ENCODE measurements around the gene PRXL2B.
"Not testable (repeated sequence)": the region's sequence is repeated elsewhere in the genome, so short reads cannot be mapped to it uniquely, and the experiment has no call there.

The PRXL2B gene

GRCh38 chr1:2563205-2563604 is 23.4 kb upstream of the PRXL2B start:
- DNase-seq (ENCODE audit: extremely low read depth, low read depth), result no peak
- TF ChIP-seq CTCF (IDR thresholded peaks at IDR 0.05; ENCODE audit: low read depth, low read length), result no peak

GRCh38 chr1:2564006-2564814 is 22.4 kb upstream of the PRXL2B start:
- no peak for DNase-seq (ENCODE audit: extremely low read depth, low read depth)
- TF ChIP-seq CTCF (IDR thresholded peaks at IDR 0.05; ENCODE audit: low read depth, low read length), result no peak

GRCh38 chr1:2564815-2565374 is 21.7 kb upstream of the PRXL2B start:
- no peak for DNase-seq (ENCODE audit: extremely low read depth, low read depth)
- TF ChIP-seq CTCF (IDR thresholded peaks at IDR 0.05; ENCODE audit: low read depth, low read length), result no peak

- DNase-seq (ENCODE audit: extremely low read depth, low read depth), result no peak
- no peak for TF ChIP-seq CTCF (IDR thresholded peaks at IDR 0.05; ENCODE audit: low read depth, low read length)
Measured at GRCh38 chr1:2566101-2567045, 20.2 kb upstream of the PRXL2B start.

GRCh38 chr1:2567083-2567679 is 19.4 kb upstream of the PRXL2B start:
- no peak for TF ChIP-seq CTCF (IDR thresholded peaks at IDR 0.05; ENCODE audit: low read depth, low read length)
- DNase-seq (ENCODE audit: extremely low read depth, low read depth), result no peak

- not testable (repeated sequence) for DNase-seq (ENCODE audit: extremely low read depth, low read depth)
Measured at GRCh38 chr1:2568187-2568816, 18.3 kb upstream of the PRXL2B start.

GRCh38 chr1:2569060-2569459 is 17.5 kb upstream of the PRXL2B start:
- TF ChIP-seq CTCF (IDR thresholded peaks at IDR 0.05; ENCODE audit: low read depth, low read length), result no peak
- DNase-seq (ENCODE audit: extremely low read depth, low read depth), result no peak

GRCh38 chr1:2569703-2570102 is 16.9 kb upstream of the PRXL2B start:
- not testable (repeated sequence) for DNase-seq (ENCODE audit: extremely low read depth, low read depth)
